ENCODE results near the gene DIO3. TPM values are rescaled to one million over a fixed set of nuclear protein-coding genes. Genes with fewer than 3 reads are reported as not detected.

Gene DIO3
- total RNA-seq, 1 donor from 2014 or later, result not detected

DNA sequence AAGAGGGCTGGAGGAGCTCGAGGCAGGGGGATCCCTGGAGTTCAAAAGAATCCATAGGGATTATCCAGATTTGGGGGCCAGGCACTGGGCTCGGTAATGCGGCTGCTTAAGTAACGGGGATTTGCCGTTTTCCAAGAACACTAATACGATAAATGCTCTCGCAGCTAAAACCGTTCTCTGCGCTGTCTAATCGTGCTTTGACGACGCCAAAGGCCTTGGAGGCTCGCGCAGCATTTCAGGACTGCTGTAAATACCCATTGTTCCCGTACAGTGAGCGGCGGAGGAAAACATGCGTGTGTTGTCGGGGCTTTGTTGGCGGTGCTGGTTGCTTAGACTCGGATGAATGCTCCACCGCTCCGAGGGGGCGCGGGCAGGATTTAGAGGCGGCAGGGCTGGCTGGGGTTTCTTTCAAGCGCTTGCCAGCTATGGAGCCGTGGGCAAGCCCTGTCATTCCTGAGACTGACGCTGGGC, 26.2 kb downstream of the DIO3 start:
- H3K36me3 ChIP-seq, result no peaks in the 10 kb centered on the region
- peak; percentile 9 for DNase-seq

DNA sequence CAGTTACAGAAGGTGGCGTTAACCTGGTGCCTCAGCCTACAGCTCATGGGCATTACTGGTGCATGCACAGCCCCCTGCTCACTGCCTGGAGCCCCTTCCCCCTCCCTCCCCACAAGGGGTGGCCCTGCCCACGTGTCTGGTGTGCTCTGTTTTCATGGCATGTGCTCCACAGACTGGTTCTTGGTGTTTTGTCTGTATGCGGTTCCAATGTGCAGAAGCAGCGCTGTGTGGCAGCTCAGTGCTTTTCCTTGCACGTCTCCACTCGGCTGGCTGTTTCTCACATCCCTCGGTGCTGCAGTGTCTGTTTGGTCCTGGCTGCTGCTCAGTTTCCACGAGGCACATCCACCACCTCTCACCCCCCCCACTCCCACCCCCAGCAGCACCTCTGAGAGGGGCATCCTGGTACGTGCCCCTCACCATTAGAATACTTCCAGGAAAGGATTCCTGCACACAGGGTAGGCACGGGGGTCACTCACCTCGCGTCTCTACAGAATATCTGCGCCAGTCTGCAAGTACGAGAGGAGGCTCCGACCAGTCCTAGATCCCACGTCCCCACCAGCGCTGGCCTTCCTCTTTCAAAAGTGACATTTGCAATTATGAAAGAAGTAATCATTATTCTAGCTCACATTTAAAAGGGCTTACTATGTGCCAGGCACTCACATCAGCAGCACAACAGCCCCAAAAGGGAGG, 27.1 kb downstream of the DIO3 start:
- Histone ChIP-seq H3K27me3 (ENCODE audit: low read depth) (peaks cover 60% of the 10 kb centered on the region), H3K36me3 (no peaks in the 10 kb centered on the region), H3K4me3 (no peak overlapping the region), H3K9me3 (replicated peaks) (no peaks in the 10 kb centered on the region), H3K27ac (replicated peaks) (no peak overlapping the region), H3K4me1 (no peaks in the 10 kb centered on the region)
- TF ChIP-seq, protein P1, sequence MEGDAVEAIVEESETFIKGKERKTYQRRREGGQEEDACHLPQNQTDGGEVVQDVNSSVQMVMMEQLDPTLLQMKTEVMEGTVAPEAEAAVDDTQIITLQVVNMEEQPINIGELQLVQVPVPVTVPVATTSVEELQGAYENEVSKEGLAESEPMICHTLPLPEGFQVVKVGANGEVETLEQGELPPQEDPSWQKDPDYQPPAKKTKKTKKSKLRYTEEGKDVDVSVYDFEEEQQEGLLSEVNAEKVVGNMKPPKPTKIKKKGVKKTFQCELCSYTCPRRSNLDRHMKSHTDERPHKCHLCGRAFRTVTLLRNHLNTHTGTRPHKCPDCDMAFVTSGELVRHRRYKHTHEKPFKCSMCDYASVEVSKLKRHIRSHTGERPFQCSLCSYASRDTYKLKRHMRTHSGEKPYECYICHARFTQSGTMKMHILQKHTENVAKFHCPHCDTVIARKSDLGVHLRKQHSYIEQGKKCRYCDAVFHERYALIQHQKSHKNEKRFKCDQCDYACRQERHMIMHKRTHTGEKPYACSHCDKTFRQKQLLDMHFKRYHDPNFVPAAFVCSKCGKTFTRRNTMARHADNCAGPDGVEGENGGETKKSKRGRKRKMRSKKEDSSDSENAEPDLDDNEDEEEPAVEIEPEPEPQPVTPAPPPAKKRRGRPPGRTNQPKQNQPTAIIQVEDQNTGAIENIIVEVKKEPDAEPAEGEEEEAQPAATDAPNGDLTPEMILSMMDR (IDR thresholded peaks at IDR 0.05; ENCODE audit: borderline replicate concordance), result no peak
- no peak for DNase-seq
- intact Hi-C loops (cut with micrococcal nuclease), result no loop called here

More for the DNA sequence above, 26.2 kb downstream of the DIO3 start:
- intact Hi-C loops (cut with micrococcal nuclease), result no loop called here
- TF ChIP-seq, protein P1 (IDR thresholded peaks at IDR 0.05; ENCODE audit: borderline replicate concordance), result no peak
- no peaks in the 10 kb centered on the region for H3K9me3 ChIP-seq (replicated peaks)
- no peak overlapping the region for H3K27ac ChIP-seq (replicated peaks)
- peaks cover 60% of the 10 kb centered on the region for H3K27me3 ChIP-seq (ENCODE audit: low read depth)
- H3K4me1 ChIP-seq, result no peaks in the 10 kb centered on the region
- H3K4me3 ChIP-seq, result no peak overlapping the region

DNA sequence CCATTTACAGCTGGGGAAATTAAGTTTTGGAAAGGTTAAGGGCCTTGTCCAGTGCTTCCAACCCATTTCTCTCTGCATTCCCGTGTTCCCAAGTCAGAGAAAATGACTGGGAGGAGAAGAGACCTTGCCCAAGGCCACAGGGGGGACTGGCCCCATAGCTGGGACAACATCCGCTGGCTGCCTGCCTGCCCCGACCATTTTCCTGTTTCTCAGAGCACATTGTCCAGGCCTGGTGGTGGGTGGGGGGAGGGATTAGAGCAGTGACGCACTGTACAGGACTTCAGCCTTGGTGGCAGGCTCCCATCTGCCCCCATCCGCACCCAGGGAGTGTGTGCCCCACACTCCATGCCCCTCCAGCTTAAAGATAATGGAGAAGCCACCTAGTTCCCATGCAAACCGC, 27.7 kb downstream of the DIO3 start:
- Histone ChIP-seq H3K9me3 (replicated peaks) (no peaks in the 10 kb centered on the region), H3K36me3 (no peaks in the 10 kb centered on the region), H3K4me3 (no peak overlapping the region), H3K27ac (replicated peaks) (no peak overlapping the region), H3K27me3 (ENCODE audit: low read depth) (peaks cover 60% of the 10 kb centered on the region), H3K4me1 (no peaks in the 10 kb centered on the region)
- TF ChIP-seq, protein P1 (IDR thresholded peaks at IDR 0.05; ENCODE audit: borderline replicate concordance), result no peak
- no peak for DNase-seq
- intact Hi-C loops (cut with micrococcal nuclease), result no loop called here

DNA sequence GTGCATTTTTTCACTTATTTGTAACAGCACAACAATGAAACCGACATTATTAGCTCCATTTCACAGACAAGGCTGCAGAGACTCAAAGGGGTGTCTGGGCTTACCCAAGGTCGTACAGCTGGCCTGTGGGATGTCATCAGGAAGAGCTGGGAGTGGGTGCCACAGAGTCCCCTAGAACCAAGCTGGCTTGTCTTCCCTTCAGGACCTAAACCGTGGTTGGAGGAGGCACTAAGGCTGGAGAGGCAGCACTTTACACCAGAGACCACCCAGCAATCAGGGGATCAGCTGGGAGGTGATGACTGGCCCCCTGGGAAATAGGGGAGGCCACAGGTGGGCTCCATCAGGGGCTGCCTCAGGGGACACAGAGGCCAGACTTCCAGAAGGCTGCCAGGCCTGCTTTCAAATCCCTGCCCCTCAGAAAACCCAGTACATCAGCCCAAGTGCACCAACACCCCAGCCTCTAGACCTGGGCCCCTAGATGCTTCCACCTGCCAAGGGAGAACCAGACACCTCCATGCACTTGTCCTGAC, 28.3 kb downstream of the DIO3 start:
- H3K4me3 ChIP-seq, result no peak overlapping the region
- DNase-seq, result no peak
- no peak overlapping the region for H3K27ac ChIP-seq (replicated peaks)
- peaks cover 55% of the 10 kb centered on the region for H3K27me3 ChIP-seq (ENCODE audit: low read depth)
- TF ChIP-seq, protein P1 (IDR thresholded peaks at IDR 0.05; ENCODE audit: borderline replicate concordance), result no peak
- H3K4me1 ChIP-seq, result no peaks in the 10 kb centered on the region
- intact Hi-C loops (cut with micrococcal nuclease), result no loop called here
- peaks cover under 1% of the 10 kb centered on the region for H3K9me3 ChIP-seq (replicated peaks)
- H3K36me3 ChIP-seq, result no peaks in the 10 kb centered on the region

DNA sequence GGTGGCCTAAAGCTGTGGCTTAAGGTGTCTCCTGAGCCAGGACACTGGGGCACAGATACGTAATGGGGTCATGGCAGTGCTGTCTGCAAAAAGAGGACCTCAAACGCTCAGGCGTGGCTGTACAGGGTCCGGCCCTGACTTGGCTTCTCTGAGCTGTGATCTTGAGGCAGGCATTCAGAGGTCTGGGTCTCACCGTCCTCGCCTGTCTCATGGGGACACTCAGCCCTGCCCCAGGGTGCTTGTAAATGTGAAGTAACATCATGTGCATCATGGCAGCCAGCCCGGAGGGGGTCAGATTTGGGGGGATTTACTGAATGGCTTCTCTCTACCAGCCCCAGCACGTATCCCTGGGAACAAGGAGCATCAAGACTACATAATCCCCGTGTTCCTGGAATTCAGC, 28.8 kb downstream of the DIO3 start:
- Histone ChIP-seq H3K36me3 (no peaks in the 10 kb centered on the region), H3K4me3 (no peak overlapping the region), H3K4me1 (no peaks in the 10 kb centered on the region), H3K27me3 (ENCODE audit: low read depth) (peaks cover 50% of the 10 kb centered on the region), H3K27ac (replicated peaks) (no peak overlapping the region), H3K9me3 (replicated peaks) (peaks cover 4% of the 10 kb centered on the region)
- DNase-seq, result no peak
- TF ChIP-seq, protein P1 (IDR thresholded peaks at IDR 0.05; ENCODE audit: borderline replicate concordance), result no peak
- intact Hi-C loops (cut with micrococcal nuclease), result no loop called here

All from left ventricle myocardium inferior (tissue), 1 donor.